Middle frontal gyrus (tissue), 1 donor: ENCODE data around the gene ABRACL.
"Not testable (repeated sequence)": the region's sequence is repeated elsewhere in the genome, so short reads cannot be mapped to it uniquely, and the experiment has no call there.

Experiments
- DNase-seq: peaks from one replicate; pipeline ENCODE4 v3.0.0-alpha.2; 2015; ENCODE audit warnings: low spot score; ENCODE audit errors: extremely low spot score

Gene ABRACL

GRCh38 chr6:139010674-139011073 is 17.9 kb upstream of the ABRACL start:
- DNase-seq = no peak

GRCh38 chr6:139011980-139012379 is 16.6 kb upstream of the ABRACL start:
- DNase-seq = no peak

GRCh38 chr6:139013185-139013800 is 15.3 kb upstream of the ABRACL start:
- no peak for DNase-seq

- DNase-seq = no peak
Measured at GRCh38 chr6:139014945-139015344, 13.6 kb upstream of the ABRACL start.

DNA sequence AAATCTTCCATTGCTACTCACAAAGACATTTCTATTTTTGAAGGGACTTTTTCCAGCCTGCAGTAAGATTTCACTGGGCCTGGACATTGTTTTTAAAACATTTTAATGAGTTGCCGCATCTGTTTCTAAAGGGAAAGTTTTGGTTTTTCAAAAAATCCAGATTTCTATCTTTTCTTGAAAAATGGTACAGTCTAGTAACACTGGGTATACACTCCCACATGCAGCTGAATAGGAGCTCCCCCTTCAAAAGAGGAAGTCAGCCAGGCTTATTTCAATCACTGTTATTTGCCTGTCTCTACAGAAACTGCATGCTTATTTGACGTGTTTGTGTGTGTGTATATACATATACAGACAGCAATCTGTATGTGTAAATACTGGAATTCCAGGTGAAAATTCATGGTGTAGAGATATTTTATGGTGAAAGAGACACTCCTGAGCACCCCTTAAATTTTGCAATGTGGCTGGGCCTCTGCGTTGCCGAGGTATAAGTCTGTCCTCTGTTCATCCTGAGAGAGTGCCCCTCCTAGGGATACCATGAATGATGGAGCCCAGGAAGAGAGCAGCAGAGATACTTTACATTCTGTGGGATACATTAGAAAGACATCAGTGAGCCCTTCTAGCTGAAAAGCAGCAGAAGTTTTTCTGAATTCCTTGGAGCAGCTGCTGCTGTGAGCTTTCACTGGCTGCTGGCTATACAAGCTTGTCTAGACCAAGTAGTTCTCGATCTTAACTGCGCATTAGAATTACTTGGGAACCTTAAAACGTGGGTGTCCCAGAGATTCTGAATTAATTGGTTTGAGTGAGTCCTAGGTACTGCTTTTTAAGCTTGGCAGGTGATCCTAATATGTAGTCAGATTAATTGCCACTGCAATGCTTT is 12.0 kb upstream of the ABRACL start:
- no peak for DNase-seq

GRCh38 chr6:139017227-139017626 is 11.3 kb upstream of the ABRACL start:
- DNase-seq = no peak

GRCh38 chr6:139019722-139020121 is 8.8 kb upstream of the ABRACL start:
- DNase-seq = no peak

GRCh38 chr6:139020689-139021088 is 7.9 kb upstream of the ABRACL start:
- DNase-seq = no peak

- DNase-seq = not testable (repeated sequence)
Measured at GRCh38 chr6:139025416-139025815, 3.1 kb upstream of the ABRACL start.

DNA sequence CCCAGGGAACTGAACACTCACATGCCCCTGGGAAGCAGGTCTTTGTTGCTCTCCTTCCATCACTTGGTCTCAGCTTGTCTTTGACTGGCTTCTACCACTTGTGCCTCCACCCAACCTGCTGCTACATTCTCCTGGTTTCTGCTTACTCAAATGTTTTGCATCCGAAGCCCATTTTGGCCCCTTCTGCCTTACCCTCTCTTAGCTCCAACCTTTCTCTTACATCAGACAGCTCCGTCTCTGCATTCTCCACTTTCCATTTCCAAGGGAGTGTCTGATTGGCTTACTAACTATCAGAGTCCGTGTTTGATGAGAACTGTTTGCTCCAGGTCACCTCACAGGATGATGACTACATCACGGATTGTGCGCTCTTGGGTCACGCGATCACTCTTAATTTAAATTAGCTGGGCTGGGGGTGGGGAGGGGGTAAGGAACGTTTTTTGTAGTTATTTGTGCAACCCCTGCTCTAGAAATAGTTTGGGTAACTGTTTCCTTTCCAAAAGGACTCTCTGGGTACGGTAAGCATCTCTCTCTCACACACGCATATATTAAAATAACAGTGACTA is 844 bp upstream of the ABRACL start:
- DNase-seq = no peak

GRCh38 chr6:139028215-139028657 is 309 bp upstream of the ABRACL start:
- DNase-seq = no peak

- DNase-seq = no peak
Measured at GRCh38 chr6:139029470-139030227, 1.1 kb downstream of the ABRACL start.

DNA sequence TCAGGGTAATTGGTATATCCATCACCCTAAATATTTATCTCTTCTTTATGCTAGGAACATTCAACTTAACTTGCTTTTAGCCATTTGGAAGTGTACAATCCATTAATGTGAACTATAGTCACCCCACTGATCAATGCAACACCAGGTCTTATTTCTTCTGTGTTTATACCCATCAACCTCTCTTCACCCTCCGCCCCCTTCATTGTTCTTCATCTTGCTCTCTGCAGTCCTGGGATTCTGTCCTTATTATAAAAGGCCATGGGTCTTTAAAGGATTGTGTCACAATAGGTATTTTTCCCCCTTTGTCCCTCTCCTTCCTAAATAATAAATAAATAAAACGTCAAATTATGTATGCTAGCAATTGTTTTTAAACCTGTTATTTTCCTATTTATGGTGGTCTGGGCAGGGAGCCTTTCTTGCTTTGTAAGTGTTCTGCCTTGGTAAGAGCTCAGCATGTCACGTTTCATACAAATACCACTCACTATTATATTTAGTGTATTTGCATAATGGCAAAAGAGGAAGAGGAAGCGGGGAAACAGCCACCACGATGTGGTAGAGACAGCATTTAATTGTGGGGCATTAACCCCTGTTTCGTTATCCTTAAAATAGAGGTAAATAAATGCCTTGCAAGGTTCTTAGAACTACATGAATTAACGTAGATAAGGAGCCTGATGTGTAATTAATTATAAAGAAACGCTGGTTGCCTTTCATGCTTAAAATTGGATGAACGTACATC is 1.9 kb downstream of the ABRACL start:
- DNase-seq = no peak

- DNase-seq = no peak
Measured at GRCh38 chr6:139037490-139037889, 8.9 kb downstream of the ABRACL start.

- DNase-seq = no peak
Measured at GRCh38 chr6:139044250-139044649, 15.7 kb downstream of the ABRACL start.

DNA sequence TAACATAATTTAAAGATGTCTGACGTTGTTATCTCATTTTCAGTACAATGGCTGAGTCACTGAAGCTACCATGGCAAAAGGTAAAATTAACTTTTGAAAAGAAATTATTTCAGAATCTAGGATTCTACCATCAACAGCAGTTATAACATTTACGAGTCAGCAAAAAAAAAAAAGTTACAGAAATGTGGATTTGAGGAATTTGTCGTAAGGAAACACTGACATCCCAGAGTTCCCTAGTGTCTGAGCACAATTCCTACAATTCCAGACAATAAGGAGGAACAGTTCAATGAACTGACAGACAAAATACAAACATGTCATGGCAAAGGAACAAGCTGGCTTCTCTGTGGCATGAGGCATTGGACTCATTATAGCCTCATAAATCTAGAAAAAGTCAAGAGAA is 19.1 kb downstream of the ABRACL start:
- DNase-seq = no peak

GRCh38 chr6:139048912-139049311 is 20.4 kb downstream of the ABRACL start:
- DNase-seq = not testable (repeated sequence)

GRCh38 chr6:139050131-139050769 is 21.7 kb downstream of the ABRACL start:
- not testable (repeated sequence) for DNase-seq

- no peak for DNase-seq
Measured at GRCh38 chr6:139050770-139051313, 22.3 kb downstream of the ABRACL start.

- no peak for DNase-seq
Measured at GRCh38 chr6:139051396-139052060, 23.0 kb downstream of the ABRACL start.
